ENCODE results near the gene HOXA7.

DNA sequence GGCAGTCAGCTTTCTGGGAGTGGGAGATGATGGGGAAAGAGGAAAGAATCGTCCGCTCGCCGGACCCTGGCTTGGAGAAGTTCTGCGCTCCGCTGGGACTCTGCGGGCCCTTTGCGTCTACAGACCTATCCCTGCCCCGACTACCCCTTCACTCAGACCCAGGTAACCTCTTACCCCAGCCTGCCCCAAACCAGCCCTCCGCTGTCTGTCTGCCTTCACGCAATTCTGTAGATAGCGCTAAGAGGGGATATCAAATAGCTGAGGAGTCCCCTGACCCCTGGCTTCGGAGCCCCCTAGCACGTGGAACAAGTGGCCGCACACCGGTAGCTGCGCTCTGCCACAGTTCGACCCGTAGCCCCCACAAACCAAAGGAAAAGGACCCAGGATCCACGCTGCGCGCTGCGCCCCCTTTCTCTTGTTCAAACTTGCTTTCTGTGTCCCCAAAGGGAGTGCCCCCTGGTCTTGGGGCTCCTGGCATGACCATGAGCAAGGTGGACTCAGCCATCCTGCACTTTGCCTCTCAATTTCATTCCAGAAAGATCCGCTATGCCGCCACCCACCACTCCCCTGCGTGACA is 32.9 kb downstream of the HOXA7 start:
- TF ChIP-seq CTCF (IDR thresholded peaks at IDR 0.05) (no peak), POLR2A (IDR thresholded peaks at IDR 0.05) (no peak)
